ENCODE measurements around the gene RNH1. TPM values are rescaled to one million over a fixed set of nuclear protein-coding genes. Genes with fewer than 3 reads are reported as not detected.

The RNH1 gene
- total RNA-seq, 4 donors from 2014 or later, result 151 to 309 (median 198) TPM

- Histone ChIP-seq H3K9me3 (no peaks in the 10 kb centered on the region), H3K36me3 (no peaks in the 10 kb centered on the region), H3K27me3 (no peaks in the 10 kb centered on the region), H3K4me3 (peak overlapping the region; percentile 52 to 86 (median 70)), H3K4me1 (peaks cover 21 to 42% (median 38%) of the 10 kb centered on the region in 4 donors), H3K27ac (peak overlapping the region; percentile 94 to 100 (median 99))
- intact Hi-C loops (cut with DNase I; ENCODE audit: low total_unique reads) (loop anchor here (10.0 kb wide), 2 partner anchors 53 to 103 kb away; partner anchors contain the start of gene PTDSS2), in situ Hi-C loops (cut with MboI; ENCODE audit: low pct_ligation_motif_present in 1 of 4, low pct_unique_long_range_greater_than_20kb in 1 of 4, low sequenced_read_pairs in 3 of 4) (no loop called here)
- DNase-seq, result no peak
- WGBS, 2 donors (ENCODE audit: low coverage in 1 of 2), result 49 to 98% methylated on average over 8 to 45 of the region's 45 CpGs
- TF ChIP-seq POLR2AphosphoS5 (IDR thresholded peaks at IDR 0.05), result no peak
- no peak for TF ChIP-seq CTCF (IDR thresholded peaks at IDR 0.05)
- no peak for TF ChIP-seq EP300 (IDR thresholded peaks at IDR 0.05; ENCODE audit: low read depth)
- no peak for TF ChIP-seq POLR2A (IDR thresholded peaks at IDR 0.05)
Observed at GRCh38 chr11:507727-508515, 879 bp upstream of the RNH1 start.

GRCh38 chr11:506238-506994 lies 626 bp downstream of the RNH1 start:
- H3K36me3 ChIP-seq, result peaks cover 0 to under 1% (median 0%) of the 10 kb centered on the region in 4 donors
- H3K4me1 ChIP-seq, result peaks cover 24 to 51% (median 42%) of the 10 kb centered on the region in 4 donors
- no peaks in the 10 kb centered on the region for H3K9me3 ChIP-seq
- 1% methylated on average over 37 of the region's 71 CpGs; no CpG with 5 or more reads in 1 of the 2 donors for WGBS, 2 donors (ENCODE audit: low coverage in 1 of 2)
- H3K4me3 ChIP-seq, result peak overlapping the region; percentile 52 to 87 (median 86)
- peak; percentile 64 for TF ChIP-seq EP300 (IDR thresholded peaks at IDR 0.05; ENCODE audit: low read depth)
- TF ChIP-seq CTCF (IDR thresholded peaks at IDR 0.05), result peak in 2 of 5 experiments; percentile 24 to 30
- TF ChIP-seq POLR2AphosphoS5 (IDR thresholded peaks at IDR 0.05), result peak; percentile 50 to 72 (median 71)
- TF ChIP-seq POLR2A (IDR thresholded peaks at IDR 0.05), result peak; percentile 82
- DNase-seq, result peak; percentile 98
- peak overlapping the region; percentile 94 to 100 (median 99) for H3K27ac ChIP-seq
- intact Hi-C loops (cut with DNase I; ENCODE audit: low total_unique reads), result loop anchor here (10.0 kb wide), 2 partner anchors 52 to 102 kb away; partner anchors contain the start of gene PTDSS2
- in situ Hi-C loops (cut with MboI; ENCODE audit: low pct_ligation_motif_present in 1 of 4, low pct_unique_long_range_greater_than_20kb in 1 of 4, low sequenced_read_pairs in 3 of 4), result no loop called here
- no peaks in the 10 kb centered on the region for H3K27me3 ChIP-seq

DNA sequence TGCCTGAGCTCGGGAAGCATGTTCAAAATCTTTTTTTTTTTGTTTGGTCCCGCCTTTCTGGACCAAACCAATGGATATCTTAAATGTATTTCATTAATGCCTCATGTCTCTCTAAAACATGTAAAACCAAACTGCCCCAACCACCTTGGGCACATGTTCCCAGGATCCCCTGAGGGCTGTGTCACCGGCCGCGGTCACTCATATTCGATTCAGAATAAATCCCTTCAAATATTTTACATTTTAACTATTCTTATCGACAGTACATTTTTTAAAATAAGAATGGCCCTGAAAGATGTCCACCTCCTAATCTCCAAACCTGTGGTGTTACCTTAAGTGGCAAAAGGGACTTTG lies 2.1 kb downstream of the RNH1 start:
- intact Hi-C loops (cut with DNase I; ENCODE audit: low total_unique reads), result loop anchor here (10.0 kb wide), 2 partner anchors 50 to 100 kb away; partner anchors contain the start of gene PTDSS2
- DNase-seq, result no peak
- H3K4me3 ChIP-seq, result peak overlapping the region in 2 of 4 donors; percentile 39 to 53
- WGBS, 2 donors (ENCODE audit: low coverage in 1 of 2), result 65 to 68% methylated on average over 6 to 7 of the region's 7 CpGs
- peaks cover 0 to 14% (median 6%) of the 10 kb centered on the region in 4 donors for H3K36me3 ChIP-seq
- peak overlapping the region; percentile 94 to 100 (median 99) for H3K27ac ChIP-seq
- peaks cover 24 to 51% (median 42%) of the 10 kb centered on the region in 4 donors for H3K4me1 ChIP-seq
- in situ Hi-C loops (cut with MboI; ENCODE audit: low pct_ligation_motif_present in 1 of 4, low pct_unique_long_range_greater_than_20kb in 1 of 4, low sequenced_read_pairs in 3 of 4), result no loop called here
- no peaks in the 10 kb centered on the region for H3K27me3 ChIP-seq
- H3K9me3 ChIP-seq, result no peaks in the 10 kb centered on the region
- no peak for TF ChIP-seq POLR2AphosphoS5 (IDR thresholded peaks at IDR 0.05)
- TF ChIP-seq CTCF (IDR thresholded peaks at IDR 0.05), result no peak
- TF ChIP-seq EP300 (IDR thresholded peaks at IDR 0.05; ENCODE audit: low read depth), result no peak
- TF ChIP-seq POLR2A (IDR thresholded peaks at IDR 0.05), result no peak
